Measurements from ENCODE around the gene MIGA1.
"Not testable (repeated sequence)": the region's sequence is repeated elsewhere in the genome, so short reads cannot be mapped to it uniquely, and the experiment has no call there.

MIGA1 gene

DNA sequence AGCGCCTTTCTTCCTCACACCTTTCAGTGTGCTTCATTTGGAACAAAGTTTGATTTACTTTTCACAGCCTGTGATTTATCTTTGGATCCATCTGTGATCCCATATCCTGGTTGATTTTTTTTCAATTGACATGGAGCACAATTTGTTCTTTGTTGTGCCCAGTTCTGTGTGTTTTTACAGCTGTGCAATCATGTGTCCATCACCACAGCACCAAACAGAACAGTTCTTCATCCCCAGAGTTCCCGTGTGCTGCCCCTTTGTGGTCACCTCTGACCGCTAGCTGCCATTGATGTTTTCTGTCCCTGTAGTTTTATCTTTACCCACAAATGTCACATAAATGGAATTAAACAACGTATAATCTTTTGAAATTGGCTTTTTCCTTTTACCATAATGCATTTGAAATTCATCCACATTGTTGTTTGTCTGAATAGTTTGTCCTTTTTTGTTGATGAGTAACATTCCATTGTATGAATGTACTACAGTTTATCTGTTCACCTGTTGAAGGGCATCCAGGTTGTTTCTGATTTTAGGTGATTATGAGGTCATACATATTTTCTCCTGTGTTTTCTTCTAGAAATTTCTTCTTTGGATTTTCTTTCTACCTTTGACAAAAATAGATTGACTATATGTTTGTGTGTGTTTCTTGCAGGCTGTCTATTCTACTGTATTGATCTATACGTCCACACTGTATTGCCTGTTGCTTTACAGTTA lies 17.4 kb downstream of the MIGA1 start:
- DNase-seq, result no peak

DNA sequence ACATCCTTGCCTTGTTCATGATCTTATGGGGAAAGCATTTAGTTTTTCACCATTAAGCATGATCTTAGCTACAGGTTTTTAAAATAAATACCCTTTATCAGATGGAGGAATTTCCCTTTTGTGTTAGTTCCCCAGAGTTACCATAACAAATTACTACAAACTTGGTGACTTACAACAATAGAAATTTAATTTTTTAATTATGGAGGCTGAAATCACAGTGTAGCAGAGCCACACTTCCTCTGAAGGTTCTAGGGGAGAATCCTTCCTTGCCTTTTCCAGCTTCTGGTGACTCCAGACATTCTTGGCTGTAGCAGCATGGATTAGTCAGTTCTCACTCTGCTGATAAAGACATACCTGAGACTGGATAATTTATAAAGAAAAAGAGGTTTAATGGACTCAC lies 18.5 kb downstream of the MIGA1 start:
- no peak for DNase-seq

DNA sequence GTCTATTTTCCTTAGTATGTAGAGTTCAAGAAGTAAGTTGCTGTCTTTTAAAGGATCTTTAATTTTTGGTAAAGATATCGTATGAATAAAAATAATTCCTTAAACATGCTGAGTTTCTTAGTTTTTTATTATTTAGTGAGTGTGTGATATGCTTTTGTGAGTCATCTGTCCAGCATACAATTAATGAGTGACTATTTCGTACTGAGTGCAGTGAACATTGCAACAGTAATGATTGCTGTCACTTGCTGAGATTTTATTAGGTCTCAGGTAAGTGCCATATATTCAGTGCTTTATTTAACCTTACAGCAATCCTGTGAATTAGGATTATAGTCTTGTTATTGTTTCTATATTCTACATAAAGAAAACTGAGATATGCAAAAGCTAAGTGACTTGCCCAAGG lies 22.6 kb downstream of the MIGA1 start:
- DNase-seq, result no peak

DNA sequence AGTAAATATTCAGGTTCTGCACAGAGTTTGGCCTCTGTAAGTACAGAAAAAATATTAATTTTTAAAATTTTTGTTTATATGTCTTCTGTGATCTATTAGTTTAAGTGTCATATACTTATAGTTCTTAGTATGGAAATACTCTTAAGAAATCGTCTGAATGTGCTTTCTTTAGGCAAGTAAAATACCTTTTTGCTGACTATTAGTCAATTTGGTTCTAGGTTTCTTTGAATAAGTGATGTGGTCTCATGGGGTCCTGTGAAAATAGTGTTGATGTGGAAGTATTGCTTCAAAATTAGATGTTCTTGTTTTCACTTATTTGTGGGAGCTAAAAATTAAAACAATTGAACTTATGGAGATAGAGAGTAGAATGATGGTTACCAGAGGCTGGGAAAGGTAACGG lies 23.9 kb downstream of the MIGA1 start:
- no peak for DNase-seq

DNA sequence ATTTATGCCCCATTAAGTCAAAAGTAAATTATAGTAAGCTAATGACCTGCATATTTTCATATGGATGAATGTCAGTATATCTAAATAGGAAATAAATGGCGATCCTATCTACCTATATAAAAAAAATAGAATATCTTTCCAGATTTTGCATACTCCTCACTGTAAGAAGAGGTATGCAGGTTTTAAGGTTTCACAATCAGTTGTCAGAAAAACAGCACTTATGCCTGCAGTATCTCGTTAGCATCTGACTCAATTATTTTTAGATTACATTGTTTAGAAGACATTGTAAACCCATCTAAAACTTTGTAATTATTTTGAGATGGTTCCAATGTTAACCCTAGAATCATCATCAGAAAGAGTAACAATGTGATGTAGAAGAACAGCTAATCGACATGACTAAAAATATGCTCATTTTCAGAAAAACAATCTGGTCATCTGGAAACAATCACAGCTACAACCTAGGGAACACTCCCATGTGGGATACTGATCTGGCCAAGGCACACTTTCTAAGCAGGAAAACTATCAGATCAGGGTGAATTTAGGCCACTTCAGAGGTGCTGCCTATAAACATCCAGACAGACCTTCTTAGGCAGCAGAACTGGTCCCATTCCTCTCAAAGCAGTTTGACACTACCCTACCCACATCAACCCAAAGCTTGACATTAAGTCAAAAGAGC lies 30.5 kb downstream of the MIGA1 start:
- DNase-seq, result not testable (repeated sequence)

DNA sequence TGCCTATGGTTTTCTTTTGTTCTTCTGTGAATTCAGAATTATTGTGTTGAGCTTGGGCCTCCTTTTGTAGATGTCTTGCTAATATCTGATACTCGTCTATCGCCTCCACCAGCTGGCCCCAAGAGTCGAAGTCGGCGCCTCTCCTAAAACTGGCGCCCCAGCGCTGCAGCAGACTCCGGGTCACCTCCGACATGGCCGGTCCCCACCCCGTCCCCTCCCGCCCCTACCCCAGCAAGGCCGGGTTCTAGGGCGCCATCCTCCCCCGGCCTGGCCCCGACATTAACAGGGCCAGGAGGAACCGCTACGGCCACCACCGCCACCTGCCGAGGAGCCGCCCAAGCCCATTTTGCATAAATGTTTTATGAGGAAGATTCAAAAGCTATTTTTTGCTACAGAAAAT lies 32.1 kb downstream of the MIGA1 start:
- DNase-seq, result not testable (repeated sequence)

DNA sequence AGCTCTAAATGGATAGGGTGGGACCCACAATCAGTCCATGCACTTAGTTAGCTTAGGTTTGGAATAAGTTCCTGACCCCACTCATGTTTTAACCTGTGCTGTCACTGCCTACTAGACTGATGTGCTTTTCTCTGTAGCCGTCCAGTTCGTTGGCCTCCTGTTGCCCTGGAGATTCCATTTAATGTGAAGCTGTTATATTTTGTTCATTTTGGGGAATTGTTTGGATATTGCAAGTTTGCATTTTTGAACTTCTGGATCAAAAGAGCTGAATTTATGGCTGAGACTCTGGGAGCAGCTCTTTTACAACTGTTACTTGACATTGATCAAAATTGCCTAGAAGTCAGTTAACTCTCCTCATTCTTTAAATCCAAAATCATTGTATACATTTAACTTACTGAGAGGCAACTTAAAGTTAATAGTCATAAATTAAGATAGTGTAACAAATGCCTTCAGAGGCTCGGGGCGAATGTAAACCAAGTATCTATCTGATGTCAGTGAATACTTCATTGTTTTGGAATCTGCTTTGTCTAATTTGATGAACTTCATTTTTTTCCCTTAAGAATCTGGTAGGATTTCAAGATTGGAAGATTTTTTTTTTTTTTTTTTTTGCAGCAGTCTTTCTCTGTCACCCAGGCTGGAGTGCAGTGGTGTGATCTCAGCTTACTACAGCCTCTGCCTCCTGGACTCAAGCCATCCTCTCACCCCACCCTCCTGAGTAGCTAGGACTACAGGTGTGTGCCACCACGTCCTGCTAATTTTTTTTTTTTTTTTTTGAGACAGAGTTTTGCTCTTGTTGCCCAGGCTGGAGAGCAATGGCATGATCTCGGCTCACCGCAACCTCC lies 38.1 kb downstream of the MIGA1 start:
- no peak for DNase-seq

DNA sequence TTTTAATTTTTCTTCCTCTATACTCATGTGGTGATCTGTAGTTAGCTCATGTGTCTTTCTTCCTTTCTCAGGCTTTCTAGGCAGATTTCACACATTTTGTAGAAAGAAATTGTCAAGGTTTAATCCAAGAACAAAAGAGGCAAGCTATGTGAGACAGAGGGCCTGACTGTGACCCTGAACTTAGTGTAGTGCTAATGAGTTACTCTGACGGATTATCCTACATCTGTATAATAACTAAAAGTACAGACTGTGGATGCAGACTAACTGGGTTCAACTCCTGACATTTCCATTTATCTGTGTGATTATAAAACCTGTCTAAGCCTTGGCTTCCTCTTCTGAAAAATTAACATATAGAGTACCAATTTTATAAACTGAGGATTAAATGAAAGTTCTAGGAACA lies 40.7 kb downstream of the MIGA1 start:
- DNase-seq, result no peak

DNA sequence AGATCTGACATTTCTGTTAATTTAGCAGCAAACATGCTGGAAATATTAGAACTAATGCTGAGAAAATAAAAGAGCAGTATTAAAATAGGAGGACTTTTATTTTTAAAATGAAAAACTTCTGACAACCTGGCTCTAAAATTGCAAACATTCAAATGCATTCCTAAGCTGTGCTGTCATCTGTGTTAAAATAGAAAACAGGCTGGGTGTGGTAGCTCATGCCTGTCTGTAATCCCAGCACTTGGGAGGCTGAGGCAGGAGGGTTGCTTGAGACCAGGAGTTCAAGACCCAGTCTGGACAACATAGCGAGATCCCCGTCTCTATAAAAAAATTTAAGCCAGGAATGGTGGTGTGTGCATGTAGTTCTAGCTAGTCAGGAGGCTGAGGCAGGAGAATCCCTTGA lies 44.6 kb downstream of the MIGA1 start:
- no peak for DNase-seq

DNA sequence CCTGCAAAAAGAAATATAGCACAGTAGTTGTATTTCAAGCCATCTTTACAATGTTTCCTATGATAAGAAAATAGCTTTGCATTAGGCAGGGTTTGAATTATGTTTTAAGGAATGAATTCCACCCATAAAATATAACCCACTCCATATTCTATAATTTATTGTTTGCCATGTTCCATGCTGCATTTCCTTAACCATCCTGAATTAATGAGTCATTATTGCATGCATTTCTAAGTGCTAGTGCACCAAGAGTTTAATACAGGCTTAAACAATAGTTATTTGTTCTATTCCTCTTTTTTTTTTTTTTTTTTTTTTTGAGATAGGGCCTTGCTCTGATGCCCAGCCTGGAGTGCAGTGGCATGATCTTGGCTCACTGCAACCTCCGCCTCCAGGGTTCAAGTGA lies 45.2 kb downstream of the MIGA1 start:
- no peak for DNase-seq

DNA sequence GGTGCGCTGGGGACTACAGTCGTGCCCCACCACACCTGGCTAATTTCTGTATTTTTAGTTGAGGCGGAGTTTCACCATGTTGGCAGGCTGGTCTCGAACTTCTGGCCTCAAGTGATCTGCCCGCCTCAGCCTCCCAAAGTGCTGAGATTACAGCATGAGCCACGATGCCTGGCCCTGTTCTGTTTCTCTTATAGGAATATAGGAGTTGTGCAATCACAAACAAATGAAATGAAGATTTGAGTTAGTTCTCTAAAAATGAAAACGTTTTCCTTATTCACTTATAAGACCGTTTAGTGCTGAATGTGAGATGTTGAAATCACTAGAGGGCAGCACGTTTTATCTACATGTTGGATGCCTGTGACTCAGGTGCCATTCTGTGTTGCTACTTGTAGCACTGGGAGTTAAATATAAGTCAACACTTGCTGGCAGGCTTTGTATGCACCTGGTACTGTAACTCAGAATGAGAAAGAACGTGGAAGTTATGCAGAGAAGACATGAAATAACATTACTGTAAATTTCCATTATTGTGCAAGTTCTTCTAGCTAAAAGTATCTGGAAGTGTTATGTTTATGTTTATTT lies 45.8 kb downstream of the MIGA1 start:
- DNase-seq, result no peak

DNA sequence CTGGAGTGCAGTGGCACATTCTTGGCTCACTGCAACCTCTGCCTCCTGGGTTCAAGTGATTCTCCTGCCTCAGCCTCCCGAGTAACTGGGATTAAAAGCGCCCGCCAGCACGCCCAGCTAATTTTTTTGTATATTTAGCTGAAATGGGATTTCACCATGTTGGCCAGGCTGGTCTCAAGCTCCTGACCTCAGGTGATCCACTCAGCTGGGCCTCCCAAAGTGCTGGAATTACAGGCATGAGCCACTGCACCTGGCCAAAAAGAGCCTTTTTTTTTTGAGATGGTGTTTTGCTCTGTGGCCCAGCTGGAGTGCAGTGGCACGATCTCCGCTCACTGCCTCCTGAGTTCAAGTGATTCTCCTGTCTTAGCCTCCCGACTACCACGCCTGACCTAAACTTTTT lies 47.4 kb downstream of the MIGA1 start:
- DNase-seq, result not testable (repeated sequence)

DNA sequence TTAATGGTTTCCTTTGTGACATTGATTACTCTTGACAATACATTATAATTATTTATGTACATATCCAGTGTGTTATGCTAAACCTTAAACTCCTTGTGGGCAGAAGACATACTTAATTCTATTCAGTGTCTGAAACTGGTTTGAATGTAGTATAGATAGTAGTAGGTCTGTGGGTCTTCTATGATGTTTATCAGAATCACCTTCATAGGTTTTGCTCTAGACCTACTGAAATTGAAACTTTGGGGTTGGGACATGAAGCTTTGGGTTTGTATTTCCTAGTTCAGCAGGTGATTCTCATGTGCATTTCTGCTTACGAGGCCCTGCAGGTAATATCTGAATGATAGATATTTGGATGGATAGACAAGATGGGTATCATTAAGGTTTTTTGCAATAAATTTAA lies 48.6 kb downstream of the MIGA1 start:
- no peak for DNase-seq

DNA sequence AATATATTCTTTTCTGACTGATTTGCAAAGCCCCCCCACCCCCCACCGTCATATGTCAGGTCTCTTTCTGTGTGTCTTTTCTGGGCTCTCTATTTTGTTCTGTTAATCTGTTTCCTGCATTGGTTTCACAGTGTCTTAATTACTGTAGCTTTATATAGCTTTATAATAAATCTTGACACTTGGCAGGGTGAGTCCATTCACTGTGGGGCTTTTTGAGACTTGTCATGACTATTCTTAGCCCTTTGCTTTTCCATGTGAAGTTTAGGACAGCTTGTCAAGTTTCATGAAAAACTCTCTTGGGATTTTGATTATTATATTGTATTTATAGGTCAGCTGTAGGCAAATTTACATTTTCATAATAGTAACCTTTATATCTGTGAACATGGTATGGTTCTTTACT lies 50.4 kb downstream of the MIGA1 start:
- DNase-seq, result no peak

DNA sequence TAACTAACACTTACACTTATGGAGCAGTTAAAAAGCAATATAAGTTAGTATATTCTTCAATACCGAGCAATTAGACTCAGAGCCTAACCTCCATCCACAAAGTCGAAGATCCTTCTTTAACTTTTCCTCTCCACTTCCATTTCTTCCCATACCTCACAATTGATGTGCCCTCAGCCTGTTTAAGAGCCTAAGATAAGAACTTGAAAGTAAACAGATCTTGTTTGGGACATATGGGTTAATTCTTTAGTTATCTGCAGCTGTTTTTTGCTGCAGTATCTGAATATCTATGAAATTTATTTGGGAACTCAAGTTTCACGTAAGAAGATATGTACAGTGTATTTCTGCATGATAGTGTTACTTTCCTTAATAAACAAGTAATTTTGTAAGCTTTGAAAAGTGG lies 51.5 kb downstream of the MIGA1 start:
- no peak for DNase-seq

DNA sequence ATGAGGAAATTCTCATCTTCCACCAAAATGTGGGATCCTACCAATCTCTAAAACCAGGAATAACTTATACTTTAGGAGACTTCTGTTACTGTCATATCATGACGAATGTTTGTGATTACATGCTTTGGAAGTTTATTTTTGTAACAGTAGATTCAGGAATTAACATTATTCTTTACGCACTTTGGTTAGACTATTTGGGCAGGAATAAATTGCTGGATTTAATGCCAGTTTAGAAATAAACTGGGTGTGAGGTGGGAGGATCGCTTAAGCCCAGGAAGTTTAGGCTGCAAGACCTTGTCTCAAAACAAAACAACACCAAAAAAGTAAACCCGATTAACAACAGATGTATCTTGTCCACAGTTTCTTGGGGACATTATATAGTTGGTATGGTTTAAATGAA lies 52.1 kb downstream of the MIGA1 start:
- no peak for DNase-seq

DNA sequence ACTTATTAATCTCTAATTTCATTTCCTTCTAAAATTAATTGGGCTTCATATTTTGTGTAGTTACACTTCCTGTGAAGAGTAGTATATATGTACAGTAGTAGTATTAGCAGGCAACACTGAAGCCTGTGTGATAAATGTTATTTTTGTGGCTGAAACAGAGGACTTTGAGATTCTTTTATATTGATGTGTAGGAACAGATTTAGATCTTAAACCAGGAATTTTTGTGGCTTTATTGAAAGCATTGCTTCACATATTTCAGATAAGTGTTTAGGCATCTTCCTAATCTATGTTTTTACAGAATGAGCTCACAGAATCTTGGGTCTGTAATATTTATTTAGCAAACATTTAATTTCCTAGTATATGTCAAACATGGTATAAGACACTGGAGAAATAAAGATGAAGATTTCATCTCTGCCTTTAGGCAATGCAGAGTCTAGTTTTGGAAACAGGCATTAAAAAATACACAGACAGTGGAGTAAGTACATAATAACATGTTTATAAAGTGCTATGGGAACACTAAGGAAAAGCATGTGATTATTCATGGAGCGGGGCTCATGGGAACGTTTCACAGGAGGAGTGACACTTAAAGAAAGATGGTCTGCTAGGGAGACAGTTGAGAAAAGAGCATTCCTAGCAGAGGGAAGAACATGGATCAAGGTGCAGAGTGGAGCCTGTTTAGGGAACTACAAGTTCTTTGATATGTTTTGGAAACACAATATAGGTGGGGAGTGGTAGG lies 52.7 kb downstream of the MIGA1 start:
- DNase-seq, result no peak

DNA sequence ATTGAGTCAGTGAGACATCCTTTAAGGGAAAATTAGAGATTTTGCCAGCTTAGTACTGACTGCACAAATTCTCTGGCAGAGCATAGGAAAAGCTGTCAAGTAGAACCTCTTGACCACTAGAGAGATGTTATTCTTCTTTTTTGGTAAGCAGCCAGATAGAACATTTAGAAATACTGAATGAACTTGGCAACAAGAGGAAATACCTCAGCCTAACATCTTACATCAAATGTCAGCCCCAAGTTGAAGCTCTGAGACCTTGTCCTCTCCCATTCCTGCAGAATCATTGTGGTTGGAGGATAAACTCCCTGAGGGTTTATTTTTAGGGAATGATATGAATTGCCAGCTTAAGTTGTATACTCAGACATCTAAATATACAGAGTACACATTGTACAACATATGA lies 53.5 kb downstream of the MIGA1 start:
- no peak for DNase-seq

DNA sequence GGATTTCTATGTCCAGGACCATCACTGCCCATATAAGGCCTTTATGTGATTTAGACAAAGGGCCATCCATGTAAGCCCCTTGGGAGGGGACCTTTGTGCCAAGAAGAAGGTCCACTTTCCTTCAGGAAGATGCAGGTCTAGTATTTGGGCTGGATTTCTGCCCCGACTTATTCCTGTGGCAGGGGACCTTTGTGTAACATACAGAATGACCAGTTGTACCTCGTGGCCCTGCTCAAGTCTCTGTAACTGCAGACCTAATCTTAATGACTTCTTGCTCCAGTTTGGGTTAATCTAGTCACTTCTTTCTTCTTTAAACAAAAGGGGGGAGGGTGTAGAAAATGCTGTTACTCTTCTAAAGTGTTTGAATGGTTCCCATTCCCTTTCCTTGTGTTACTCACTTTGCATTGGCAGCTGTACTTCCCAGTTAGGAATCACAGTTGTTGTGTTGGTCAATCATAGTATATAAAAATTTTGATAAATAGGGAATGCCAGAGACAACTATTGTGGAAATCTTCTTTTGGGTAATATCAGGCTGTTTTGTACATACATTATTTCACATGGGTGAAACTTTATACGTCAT lies 54.2 kb downstream of the MIGA1 start:
- DNase-seq, result no peak

DNA sequence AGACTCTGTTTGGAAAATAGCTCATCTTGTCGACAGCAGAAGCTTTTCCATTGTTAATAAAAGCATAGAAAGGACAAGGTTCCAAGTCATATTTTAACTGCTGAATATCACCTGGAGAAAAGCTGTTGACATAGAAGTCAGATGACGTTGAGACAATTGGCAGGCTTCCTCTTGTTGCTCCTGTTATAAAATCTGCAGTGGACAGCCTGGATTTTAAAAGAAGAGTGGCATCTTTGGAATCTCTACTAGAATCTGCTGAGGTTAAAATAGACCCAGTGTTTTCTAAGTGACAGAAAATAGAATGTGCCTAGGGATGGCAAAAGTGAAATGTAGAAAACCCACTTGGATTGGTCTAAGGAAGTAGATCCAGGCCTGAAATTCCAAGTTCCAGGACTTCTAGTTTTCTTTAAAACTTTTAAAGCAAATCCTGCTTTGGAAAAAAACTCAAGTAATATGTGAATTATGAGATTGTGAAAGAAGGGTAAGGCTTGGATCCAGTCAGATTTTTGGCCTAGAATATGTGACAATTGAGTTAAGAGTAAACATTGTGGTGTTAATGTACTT lies 55.4 kb downstream of the MIGA1 start:
- no peak for DNase-seq

DNA sequence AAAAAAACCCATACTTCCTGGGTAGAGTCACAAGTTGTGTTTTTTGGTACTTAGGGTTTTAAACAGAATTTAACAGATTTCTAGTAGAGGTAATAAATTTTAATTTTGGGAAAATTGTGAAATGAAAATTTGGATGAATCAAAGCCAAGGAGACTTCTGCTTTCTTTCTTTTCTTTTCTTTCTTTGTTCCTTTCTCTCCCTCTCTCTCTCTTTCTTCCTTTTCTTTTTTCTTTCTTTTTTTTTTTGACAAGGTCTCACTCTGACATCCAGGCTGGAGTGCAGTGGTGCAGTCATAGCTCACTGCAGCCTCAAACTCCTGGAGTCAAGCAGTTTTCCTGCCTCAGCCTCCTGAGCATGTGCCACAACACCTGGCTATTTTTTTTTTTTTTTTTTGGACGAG lies 62.1 kb downstream of the MIGA1 start:
- no peak for DNase-seq

DNA sequence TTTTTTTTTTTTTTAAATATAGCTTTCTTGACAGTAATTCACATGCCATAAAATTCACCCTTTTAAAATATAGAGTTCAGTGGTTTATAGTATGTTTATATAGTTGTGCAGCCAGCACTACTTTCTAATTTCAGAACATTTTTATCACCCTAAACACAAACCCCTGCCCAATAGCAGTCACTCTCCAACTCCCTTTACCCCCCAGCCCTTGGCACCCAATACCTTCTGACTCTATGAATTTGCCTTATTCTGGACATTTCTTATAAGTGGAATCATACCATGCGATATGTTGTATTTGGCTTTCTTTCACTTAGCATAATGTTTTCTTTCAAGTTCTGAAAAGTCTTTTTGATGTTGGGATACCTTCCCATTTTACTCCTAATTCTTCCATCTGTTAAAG lies 66.5 kb downstream of the MIGA1 start:
- DNase-seq, result no peak
